Ovary (tissue), 3 donors: ENCODE data around the gene DNAH12.

Experiments used
- POLR2A ChIP-seq: fragments of 450-650 bp; IDR thresholded peaks from one replicate; pipeline ENCODE4 v1.6.1; 2017; ENCODE audit warnings: antibody characterized with exemption, mild to moderate bottlenecking, moderate library complexity
- TF ChIP-seq, protein P1 (sequence below), 3 donors: fragments of 450-650 bp in 2 of 3; fragments of 200-600 bp in 1 of 3; IDR thresholded peaks; one replicate each; pipeline versions ENCODE4 v1.5.1 to v1.8.0; 2016 to 2022; ENCODE audit warnings: antibody characterized with exemption in 3 of 3, mild to moderate bottlenecking in 1 of 3
- donor health status: DM: no; HTN: no; CAD: no.

GRCh38 chr3:57261119-57261518 is 283.0 kb downstream of the DNAH12 start:
- TF ChIP-seq POLR2A, result no peak
- TF ChIP-seq, protein P1, sequence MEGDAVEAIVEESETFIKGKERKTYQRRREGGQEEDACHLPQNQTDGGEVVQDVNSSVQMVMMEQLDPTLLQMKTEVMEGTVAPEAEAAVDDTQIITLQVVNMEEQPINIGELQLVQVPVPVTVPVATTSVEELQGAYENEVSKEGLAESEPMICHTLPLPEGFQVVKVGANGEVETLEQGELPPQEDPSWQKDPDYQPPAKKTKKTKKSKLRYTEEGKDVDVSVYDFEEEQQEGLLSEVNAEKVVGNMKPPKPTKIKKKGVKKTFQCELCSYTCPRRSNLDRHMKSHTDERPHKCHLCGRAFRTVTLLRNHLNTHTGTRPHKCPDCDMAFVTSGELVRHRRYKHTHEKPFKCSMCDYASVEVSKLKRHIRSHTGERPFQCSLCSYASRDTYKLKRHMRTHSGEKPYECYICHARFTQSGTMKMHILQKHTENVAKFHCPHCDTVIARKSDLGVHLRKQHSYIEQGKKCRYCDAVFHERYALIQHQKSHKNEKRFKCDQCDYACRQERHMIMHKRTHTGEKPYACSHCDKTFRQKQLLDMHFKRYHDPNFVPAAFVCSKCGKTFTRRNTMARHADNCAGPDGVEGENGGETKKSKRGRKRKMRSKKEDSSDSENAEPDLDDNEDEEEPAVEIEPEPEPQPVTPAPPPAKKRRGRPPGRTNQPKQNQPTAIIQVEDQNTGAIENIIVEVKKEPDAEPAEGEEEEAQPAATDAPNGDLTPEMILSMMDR (IDR thresholded peaks at IDR 0.05), result no peak
